ENCODE data around the gene BMP6.

The BMP6 gene

GRCh38 chr6:7882505-7883257 is 156.8 kb downstream of the BMP6 start:
- DNase-seq (no peak), ATAC-seq (ENCODE audit: insufficient read depth, low read depth) (no peak)
- Histone ChIP-seq H3K36me3 (ENCODE audit: insufficient read depth, low read length) (peaks cover 77% of the 10 kb centered on the region), H3K4me2 (ENCODE audit: insufficient read depth, low read length) (no peak overlapping the region), H2AFZ (ENCODE audit: low read depth, low read length) (no peak overlapping the region), H3K27ac (ENCODE audit: low read length) (no peak overlapping the region), H4K20me1 (ENCODE audit: insufficient read depth, low read length) (peaks cover 6% of the 10 kb centered on the region), H3K9me3 (ENCODE audit: insufficient read depth, low read length, severe bottlenecking) (no peaks in the 10 kb centered on the region), H3K79me2 (ENCODE audit: insufficient read depth, low read length) (no peaks in the 10 kb centered on the region), H3K4me3 (ENCODE audit: low read depth in 1 of 2, low read length in 2 of 2) (no peak overlapping the region), H3K27me3 (ENCODE audit: insufficient read depth, low read length, poor library complexity) (no peaks in the 10 kb centered on the region), H3K9ac (ENCODE audit: low read depth, low read length) (no peak overlapping the region), H3K4me1 (ENCODE audit: insufficient read depth, low read length) (no peaks in the 10 kb centered on the region)
- TF ChIP-seq EZH2 (IDR thresholded peaks at IDR 0.05; ENCODE audit: borderline replicate concordance, low read depth, low read length, severe bottlenecking) = no peak
- TF ChIP-seq, protein P1, sequence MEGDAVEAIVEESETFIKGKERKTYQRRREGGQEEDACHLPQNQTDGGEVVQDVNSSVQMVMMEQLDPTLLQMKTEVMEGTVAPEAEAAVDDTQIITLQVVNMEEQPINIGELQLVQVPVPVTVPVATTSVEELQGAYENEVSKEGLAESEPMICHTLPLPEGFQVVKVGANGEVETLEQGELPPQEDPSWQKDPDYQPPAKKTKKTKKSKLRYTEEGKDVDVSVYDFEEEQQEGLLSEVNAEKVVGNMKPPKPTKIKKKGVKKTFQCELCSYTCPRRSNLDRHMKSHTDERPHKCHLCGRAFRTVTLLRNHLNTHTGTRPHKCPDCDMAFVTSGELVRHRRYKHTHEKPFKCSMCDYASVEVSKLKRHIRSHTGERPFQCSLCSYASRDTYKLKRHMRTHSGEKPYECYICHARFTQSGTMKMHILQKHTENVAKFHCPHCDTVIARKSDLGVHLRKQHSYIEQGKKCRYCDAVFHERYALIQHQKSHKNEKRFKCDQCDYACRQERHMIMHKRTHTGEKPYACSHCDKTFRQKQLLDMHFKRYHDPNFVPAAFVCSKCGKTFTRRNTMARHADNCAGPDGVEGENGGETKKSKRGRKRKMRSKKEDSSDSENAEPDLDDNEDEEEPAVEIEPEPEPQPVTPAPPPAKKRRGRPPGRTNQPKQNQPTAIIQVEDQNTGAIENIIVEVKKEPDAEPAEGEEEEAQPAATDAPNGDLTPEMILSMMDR (IDR thresholded peaks at IDR 0.05; ENCODE audit: borderline replicate concordance, extremely low read depth, low read length, poor library complexity, severe bottlenecking) = no peak

DNA sequence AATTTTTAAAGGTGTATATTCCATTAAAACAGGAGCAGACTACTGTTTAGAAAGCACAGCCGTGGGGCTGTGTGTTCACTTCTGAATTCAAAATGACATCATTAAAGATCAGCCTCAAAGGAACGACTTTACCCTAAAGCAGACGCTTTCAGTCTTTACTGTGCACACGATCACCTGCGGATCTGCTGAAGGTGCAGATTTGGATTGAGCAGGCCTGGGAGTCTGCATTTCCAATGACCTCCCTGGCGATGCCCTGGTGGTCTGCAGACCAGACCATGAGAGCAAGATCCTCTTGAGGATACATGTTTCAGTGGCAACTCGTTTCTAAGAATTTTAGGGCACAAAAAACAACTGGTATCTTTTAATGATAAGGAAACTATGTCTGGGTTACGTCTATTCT is 157.5 kb downstream of the BMP6 start:
- peaks cover 10% of the 10 kb centered on the region for H4K20me1 ChIP-seq (ENCODE audit: insufficient read depth, low read length)
- H3K4me2 ChIP-seq (ENCODE audit: insufficient read depth, low read length) = no peak overlapping the region
- H3K9ac ChIP-seq (ENCODE audit: low read depth, low read length) = no peak overlapping the region
- H3K9me3 ChIP-seq (ENCODE audit: insufficient read depth, low read length, severe bottlenecking) = no peaks in the 10 kb centered on the region
- H3K4me1 ChIP-seq (ENCODE audit: insufficient read depth, low read length) = no peaks in the 10 kb centered on the region
- TF ChIP-seq, protein P1 (IDR thresholded peaks at IDR 0.05; ENCODE audit: borderline replicate concordance, extremely low read depth, low read length, poor library complexity, severe bottlenecking) = no peak
- no peak for TF ChIP-seq EZH2 (IDR thresholded peaks at IDR 0.05; ENCODE audit: borderline replicate concordance, low read depth, low read length, severe bottlenecking)
- no peak for ATAC-seq (ENCODE audit: insufficient read depth, low read depth)
- no peaks in the 10 kb centered on the region for H3K79me2 ChIP-seq (ENCODE audit: insufficient read depth, low read length)
- no peak overlapping the region for H3K27ac ChIP-seq (ENCODE audit: low read length)
- H2AFZ ChIP-seq (ENCODE audit: low read depth, low read length) = no peak overlapping the region
- H3K27me3 ChIP-seq (ENCODE audit: insufficient read depth, low read length, poor library complexity) = no peaks in the 10 kb centered on the region
- H3K4me3 ChIP-seq (ENCODE audit: low read depth in 1 of 2, low read length in 2 of 2) = no peak overlapping the region
- peaks cover 84% of the 10 kb centered on the region for H3K36me3 ChIP-seq (ENCODE audit: insufficient read depth, low read length)
- DNase-seq = no peak

DNA sequence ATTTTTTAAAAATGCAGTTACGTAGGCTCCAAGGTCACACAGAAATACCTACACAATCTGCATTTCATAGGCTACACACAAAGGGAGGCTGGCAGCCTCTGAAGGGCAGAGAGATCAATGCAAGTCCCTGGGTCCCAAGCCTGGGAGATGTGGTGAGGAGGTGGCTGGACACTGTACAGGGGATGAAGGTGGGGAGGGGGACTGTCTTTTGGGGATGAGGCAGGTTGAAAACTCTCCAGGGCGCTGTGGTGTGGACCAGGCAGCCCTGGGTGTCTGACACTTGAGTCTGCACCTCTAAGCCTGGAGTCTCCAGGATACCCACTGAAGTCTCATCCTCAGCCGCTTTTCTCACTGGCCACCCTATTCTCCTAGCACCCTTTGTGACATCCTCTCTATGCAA is 160.2 kb downstream of the BMP6 start:
- no peaks in the 10 kb centered on the region for H3K27me3 ChIP-seq (ENCODE audit: insufficient read depth, low read length, poor library complexity)
- peaks cover 99% of the 10 kb centered on the region for H3K36me3 ChIP-seq (ENCODE audit: insufficient read depth, low read length)
- H3K9me3 ChIP-seq (ENCODE audit: insufficient read depth, low read length, severe bottlenecking) = no peaks in the 10 kb centered on the region
- H3K9ac ChIP-seq (ENCODE audit: low read depth, low read length) = no peak overlapping the region
- H3K27ac ChIP-seq (ENCODE audit: low read length) = no peak overlapping the region
- no peaks in the 10 kb centered on the region for H3K79me2 ChIP-seq (ENCODE audit: insufficient read depth, low read length)
- no peak for DNase-seq
- H3K4me2 ChIP-seq (ENCODE audit: insufficient read depth, low read length) = no peak overlapping the region
- H2AFZ ChIP-seq (ENCODE audit: low read depth, low read length) = no peak overlapping the region
- no peak overlapping the region for H3K4me3 ChIP-seq (ENCODE audit: low read depth in 1 of 2, low read length in 2 of 2)
- TF ChIP-seq, protein P1 (IDR thresholded peaks at IDR 0.05; ENCODE audit: borderline replicate concordance, extremely low read depth, low read length, poor library complexity, severe bottlenecking) = no peak
- no peak for TF ChIP-seq EZH2 (IDR thresholded peaks at IDR 0.05; ENCODE audit: borderline replicate concordance, low read depth, low read length, severe bottlenecking)
- ATAC-seq (ENCODE audit: insufficient read depth, low read depth) = no peak
- no peaks in the 10 kb centered on the region for H3K4me1 ChIP-seq (ENCODE audit: insufficient read depth, low read length)
- peaks cover 14% of the 10 kb centered on the region for H4K20me1 ChIP-seq (ENCODE audit: insufficient read depth, low read length)
